Measurements from ENCODE around the gene NDST3.

GRCh38 chr4:118102195-118102594 is 67.9 kb downstream of the NDST3 start:
- no peak for TF ChIP-seq EZH2phosphoT487 (IDR thresholded peaks at IDR 0.05)
- TF ChIP-seq CTCF (IDR thresholded peaks at IDR 0.05), result no peak
- TF ChIP-seq EZH2 (IDR thresholded peaks at IDR 0.05), result no peak

Measured in neural progenitor cell (in vitro differentiated cells).